Measurements from ENCODE around the gene SFMBT1. TPM values are rescaled to one million over a fixed set of nuclear protein-coding genes. Genes with fewer than 3 reads are reported as not detected.

The SFMBT1 gene
- total RNA-seq, 2 experiments from 2014 or later = 12.9 to 18.1 TPM

GRCh38 chr3:52871761-52872160, 174.1 kb downstream of the SFMBT1 start:
- Histone ChIP-seq H3K4me1 (ENCODE audit: insufficient read depth, low read length, poor library complexity, severe bottlenecking) (no peaks in the 10 kb centered on the region), H3K9me3 (ENCODE audit: low read length) (no peaks in the 10 kb centered on the region), H4K20me1 (ENCODE audit: insufficient read depth, low read length) (no peaks in the 10 kb centered on the region; the same call in 1 of the 2 replicates), H3K9me2 (ENCODE audit: insufficient read depth, low read length) (no peaks in the 10 kb centered on the region), H3K27ac (ENCODE audit: low read depth, low read length, poor library complexity, severe bottlenecking) (no peak overlapping the region), H3K4me2 (ENCODE audit: low read length) (no peak overlapping the region), H2AFZ (ENCODE audit: low read length) (no peak overlapping the region), H3K79me2 (ENCODE audit: insufficient read depth, low read depth, low read length) (no peaks in the 10 kb centered on the region), H3K4me3 (ENCODE audit: low read depth, low read length, poor library complexity, severe bottlenecking) (no peak overlapping the region), H3K36me3 (ENCODE audit: insufficient read depth, low read length) (no peaks in the 10 kb centered on the region)
- CTCF ChIA-PET (ENCODE audit: unreplicated experiment) = no interaction called here
- no peak for TF ChIP-seq CTCF (conservative IDR thresholded peaks at IDR 0.05; ENCODE audit: low read length)
- TF ChIP-seq EZH2phosphoT487 (IDR thresholded peaks at IDR 0.05; ENCODE audit: borderline replicate concordance, low read depth, low read length) = no peak
- POLR2A ChIA-PET = no interaction called here
- no peak for DNase-seq (ENCODE audit: low spot score)
- no TSS peak for BruUV-seq (replicated peaks)
- intact Hi-C loops (cut with micrococcal nuclease; ENCODE audit: unreplicated experiment) = no loop called here

- H3K36me3 ChIP-seq (ENCODE audit: insufficient read depth, low read length) = no peaks in the 10 kb centered on the region
- H3K27ac ChIP-seq (ENCODE audit: low read depth, low read length, poor library complexity, severe bottlenecking) = no peak overlapping the region
- POLR2A ChIA-PET = no interaction called here
- no peaks in the 10 kb centered on the region for H3K4me1 ChIP-seq (ENCODE audit: insufficient read depth, low read length, poor library complexity, severe bottlenecking)
- no TSS peak for BruUV-seq (replicated peaks)
- no peaks in the 10 kb centered on the region; the same call in 1 of the 2 replicates for H4K20me1 ChIP-seq (ENCODE audit: insufficient read depth, low read length)
- no peaks in the 10 kb centered on the region for H3K9me3 ChIP-seq (ENCODE audit: low read length)
- CTCF ChIA-PET (ENCODE audit: unreplicated experiment) = no interaction called here
- no peak overlapping the region for H3K4me3 ChIP-seq (ENCODE audit: low read depth, low read length, poor library complexity, severe bottlenecking)
- intact Hi-C loops (cut with micrococcal nuclease; ENCODE audit: unreplicated experiment) = no loop called here
- no peaks in the 10 kb centered on the region for H3K79me2 ChIP-seq (ENCODE audit: insufficient read depth, low read depth, low read length)
- TF ChIP-seq EZH2phosphoT487 (IDR thresholded peaks at IDR 0.05; ENCODE audit: borderline replicate concordance, low read depth, low read length) (no peak), CTCF (conservative IDR thresholded peaks at IDR 0.05; ENCODE audit: low read length) (no peak)
- no peak overlapping the region for H3K4me2 ChIP-seq (ENCODE audit: low read length)
- no peak for DNase-seq (ENCODE audit: low spot score)
- no peaks in the 10 kb centered on the region for H3K9me2 ChIP-seq (ENCODE audit: insufficient read depth, low read length)
- no peak overlapping the region for H2AFZ ChIP-seq (ENCODE audit: low read length)
Measured at GRCh38 chr3:52870471-52870870, 175.4 kb downstream of the SFMBT1 start.

- H3K79me2 ChIP-seq (ENCODE audit: insufficient read depth, low read depth, low read length) = no peaks in the 10 kb centered on the region
- H3K4me1 ChIP-seq (ENCODE audit: insufficient read depth, low read length, poor library complexity, severe bottlenecking) = no peaks in the 10 kb centered on the region
- no peak overlapping the region for H3K4me3 ChIP-seq (ENCODE audit: low read depth, low read length, poor library complexity, severe bottlenecking)
- DNase-seq (ENCODE audit: low spot score) = no peak
- H3K9me2 ChIP-seq (ENCODE audit: insufficient read depth, low read length) = no peaks in the 10 kb centered on the region
- H4K20me1 ChIP-seq (ENCODE audit: insufficient read depth, low read length) = no peaks in the 10 kb centered on the region; the same call in 1 of the 2 replicates
- ChIA-PET POLR2A (no interaction called here), CTCF (ENCODE audit: unreplicated experiment) (no interaction called here)
- H3K9me3 ChIP-seq (ENCODE audit: low read length) = no peaks in the 10 kb centered on the region
- H2AFZ ChIP-seq (ENCODE audit: low read length) = no peak overlapping the region
- no peak overlapping the region for H3K4me2 ChIP-seq (ENCODE audit: low read length)
- TF ChIP-seq EZH2phosphoT487 (IDR thresholded peaks at IDR 0.05; ENCODE audit: borderline replicate concordance, low read depth, low read length) (no peak), CTCF (conservative IDR thresholded peaks at IDR 0.05; ENCODE audit: low read length) (no peak)
- intact Hi-C loops (cut with micrococcal nuclease; ENCODE audit: unreplicated experiment) = no loop called here
- no peaks in the 10 kb centered on the region for H3K36me3 ChIP-seq (ENCODE audit: insufficient read depth, low read length)
- BruUV-seq (replicated peaks) = no TSS peak
- no peak overlapping the region for H3K27ac ChIP-seq (ENCODE audit: low read depth, low read length, poor library complexity, severe bottlenecking)
Measured at GRCh38 chr3:52866427-52866826, 179.4 kb downstream of the SFMBT1 start.

Data from OCI-LY7 (cell line).